ENCODE results near the gene CDH15. TPM values are rescaled to one million over a fixed set of nuclear protein-coding genes. Genes with fewer than 3 reads are reported as not detected.
A peak's percentile ranks its signal among the peaks of the same experiment; 100 is the strongest.

CDH15 gene
- total and polyA plus RNA-seq, 2 of the 13 experiments (the other 11 are each of a cell fraction or from before 2014, with no cell fraction given), result 0.74 to 2.2 TPM

GRCh38 chr16:89161763-89162713 is 9.5 kb upstream of the CDH15 start:
- FAIRE-seq, result no peak
- TF ChIP-seq PITX1 (CRISPR knock-in tag; IDR thresholded peaks at IDR 0.05) (no peak), ZHX1 (CRISPR knock-in tag; IDR thresholded peaks at IDR 0.05; ENCODE audit: low read depth) (no peak), JUND (CRISPR knock-in tag; IDR thresholded peaks at IDR 0.05) (no peak), AHR (CRISPR knock-in tag; IDR thresholded peaks at IDR 0.05) (0 out of 2 replicates have a peak, but pooled peaks have one; percentile 40), TFDP1 (CRISPR knock-in tag; IDR thresholded peaks at IDR 0.05; ENCODE audit: borderline replicate concordance) (0 out of 2 replicates have a peak, but pooled peaks have one; percentile 18), KDM5B (CRISPR knock-in tag; IDR thresholded peaks at IDR 0.05; ENCODE audit: borderline replicate concordance) (0 out of 2 replicates have a peak, but pooled peaks have one; percentile 52), SMARCE1 (IDR thresholded peaks at IDR 0.05; ENCODE audit: borderline replicate concordance) (no peak), ZNF770 (CRISPR knock-in tag; IDR thresholded peaks at IDR 0.05) (no peak), KLF16 (CRISPR knock-in tag; IDR thresholded peaks at IDR 0.05) (no peak), DPF2 (CRISPR knock-in tag; IDR thresholded peaks at IDR 0.05; ENCODE audit: borderline replicate concordance, low read depth) (no peak), ZNF589 (CRISPR knock-in tag; conservative IDR thresholded peaks at IDR 0.05) (no peak), ZKSCAN1 (IDR thresholded peaks at IDR 0.05; ENCODE audit: low read length) (no peak), CHCHD3 (CRISPR knock-in tag; IDR thresholded peaks at IDR 0.05) (no peak), PAX8 (CRISPR knock-in tag; IDR thresholded peaks at IDR 0.05; ENCODE audit: borderline replicate concordance) (no peak), MXD1 (CRISPR knock-in tag; IDR thresholded peaks at IDR 0.05) (0 out of 2 replicates have a peak, but pooled peaks have one; percentile 31), MTA3 (CRISPR knock-in tag; IDR thresholded peaks at IDR 0.05) (no peak), MIER3 (CRISPR knock-in tag; IDR thresholded peaks at IDR 0.05; ENCODE audit: borderline replicate concordance) (no peak)

More at GRCh38 chr16:89161763-89162713, 9.5 kb upstream of the CDH15 start:
- H3K9ac ChIP-seq (ENCODE audit: insufficient read depth, low read depth, low read length), result no peak overlapping the region
- peaks cover 54% of the 10 kb centered on the region for H3K4me1 ChIP-seq (ENCODE audit: insufficient read depth, low read length)
- peak overlapping the region in 1 of 3 experiments; percentile 5; a peak in 1 of 6 replicates for H3K4me3 ChIP-seq (replicated peaks in 1 of 3; ENCODE audit: insufficient read depth in 1 of 3, low read depth in 2 of 3, low read length in 3 of 3)
- peak overlapping the region; percentile 13; the same call in 1 of the 2 replicates for H3K4me2 ChIP-seq (ENCODE audit: low read depth, low read length)
- H4K20me1 ChIP-seq (ENCODE audit: insufficient read depth, low read length), result no peaks in the 10 kb centered on the region
- no TSS peak for BruUV-seq (replicated peaks)
- POLR2A ChIA-PET, result no interaction called here
- no peak overlapping the region for H2AFZ ChIP-seq (ENCODE audit: low read length)
- no peaks in the 10 kb centered on the region for H3K36me3 ChIP-seq (replicated peaks in 1 of 2; ENCODE audit: control insufficient read depth in 1 of 2, insufficient read depth in 2 of 2, low read length in 2 of 2)
- in situ Hi-C loops (cut with HindIII; ENCODE audit: extremely low pct_ligation_motif_present, low pct_unique_long_range_greater_than_20kb) (no loop called here), intact Hi-C loops (cut with micrococcal nuclease; ENCODE audit: unreplicated experiment) (no loop called here)
- H3K27ac ChIP-seq (ENCODE audit: extremely low read length, insufficient read depth, low read length), result no peak overlapping the region
- no peaks in the 10 kb centered on the region for H3K79me2 ChIP-seq (ENCODE audit: insufficient read depth, low read length)
- CTCF ChIA-PET (ENCODE audit: low intra/inter-chr PET ratio, low total read pairs), result no interaction called here
- peaks cover 25 to 77% of the 10 kb centered on the region in 2 experiments for H3K27me3 ChIP-seq (ENCODE audit: control insufficient read depth in 1 of 2, insufficient read depth in 2 of 2, low read length in 2 of 2)
- 46% methylated on average over 31 of the region's 40 CpGs for WGBS (ENCODE audit: low lambda C conversion rate)
- no peaks in the 10 kb centered on the region for H3K9me3 ChIP-seq (ENCODE audit: low read length)
- peak; percentile 23 for ATAC-seq
- no peak for DNase-seq (ENCODE audit: low spot score)
